ENCODE data around the gene CYS1. TPM values are rescaled to one million over a fixed set of nuclear protein-coding genes. Genes with fewer than 3 reads are reported as not detected.

CYS1 gene
- total RNA-seq, 2 experiments from 2014 or later: 0.75 TPM; not detected in 1

DNA sequence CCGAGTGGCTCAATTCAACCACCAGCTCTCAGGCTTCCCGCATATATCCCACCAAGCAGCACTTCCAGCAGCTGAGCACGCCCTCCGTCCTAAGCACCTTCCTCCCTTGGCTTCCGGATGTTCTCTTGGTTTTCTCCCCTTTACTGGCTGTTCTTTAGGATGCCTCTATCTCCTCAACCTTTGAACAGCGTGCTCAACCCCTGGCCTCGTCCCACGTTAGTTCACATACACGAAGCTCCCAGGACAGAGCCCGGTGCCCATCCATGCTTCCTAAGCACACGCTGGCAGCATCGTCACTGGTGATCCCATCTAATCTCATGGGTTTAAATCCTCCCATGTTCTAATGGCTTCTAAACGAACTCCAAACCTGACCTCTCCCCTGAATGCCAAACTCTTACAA lies 3.7 kb downstream of the CYS1 start:
- H3K27ac Mint-ChIP-seq: no peak overlapping the region
- DNase-seq (no peak), ATAC-seq (no peak)
- no peaks in the 10 kb centered on the region for H3K9me3 Mint-ChIP-seq (ENCODE audit: low read depth)
- no peak overlapping the region for H3K4me3 Mint-ChIP-seq
- peaks cover 71% of the 10 kb centered on the region for H3K27me3 Mint-ChIP-seq
- CTCF ChIA-PET: interaction anchor here (1.0 to 4.5 kb wide), 4 partner anchors 15 to 228 kb away, joined by 3 to 29 read pairs (median 8); no protein-coding TSS in a partner anchor
- peaks cover 25% of the 10 kb centered on the region for H3K4me1 Mint-ChIP-seq
- no peaks in the 10 kb centered on the region for H3K36me3 Mint-ChIP-seq

DNA sequence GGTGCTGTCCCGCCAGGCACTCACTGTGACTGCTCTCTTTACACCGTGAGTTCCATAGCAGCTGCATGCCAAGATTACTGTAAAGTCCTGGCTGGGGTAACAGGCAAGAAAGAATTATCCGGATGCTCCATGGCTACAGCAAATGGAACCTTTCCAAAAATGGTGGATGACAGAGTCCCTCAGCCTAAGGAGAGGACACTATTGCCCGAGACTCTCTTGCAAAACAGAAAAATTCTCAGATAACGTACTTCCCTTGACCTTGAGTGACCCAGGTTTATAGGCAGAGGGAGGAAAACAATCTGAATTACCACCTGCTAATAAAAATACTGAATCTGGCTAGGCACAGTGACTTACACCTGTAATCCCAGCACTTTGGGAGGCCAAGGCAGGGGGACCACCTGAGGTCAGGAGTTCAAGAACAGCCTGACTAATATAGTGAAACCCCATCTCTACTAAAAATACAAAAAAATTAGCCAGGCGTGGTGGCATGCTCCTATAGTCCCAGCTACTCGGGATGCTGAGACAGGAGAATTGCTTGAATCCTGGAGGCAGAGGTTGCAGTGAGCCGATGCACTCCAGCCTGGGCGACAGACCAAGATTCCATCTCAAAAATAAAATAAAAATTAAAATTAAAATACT lies 4.5 kb downstream of the CYS1 start:
- Mint-ChIP-seq H3K36me3 (no peaks in the 10 kb centered on the region), H3K4me3 (no peak overlapping the region), H3K27ac (no peak overlapping the region), H3K4me1 (peaks cover 19% of the 10 kb centered on the region), H3K9me3 (ENCODE audit: low read depth) (no peaks in the 10 kb centered on the region), H3K27me3 (peaks cover 66% of the 10 kb centered on the region)
- CTCF ChIA-PET: interaction anchor here (1.0 to 9.4 kb wide), 10 partner anchors 10 to 358 kb away, joined by 3 to 117 read pairs (median 18); partner anchors contain the start of genes KLF11 and RRM2
- no peak for DNase-seq
- no peak for ATAC-seq

DNA sequence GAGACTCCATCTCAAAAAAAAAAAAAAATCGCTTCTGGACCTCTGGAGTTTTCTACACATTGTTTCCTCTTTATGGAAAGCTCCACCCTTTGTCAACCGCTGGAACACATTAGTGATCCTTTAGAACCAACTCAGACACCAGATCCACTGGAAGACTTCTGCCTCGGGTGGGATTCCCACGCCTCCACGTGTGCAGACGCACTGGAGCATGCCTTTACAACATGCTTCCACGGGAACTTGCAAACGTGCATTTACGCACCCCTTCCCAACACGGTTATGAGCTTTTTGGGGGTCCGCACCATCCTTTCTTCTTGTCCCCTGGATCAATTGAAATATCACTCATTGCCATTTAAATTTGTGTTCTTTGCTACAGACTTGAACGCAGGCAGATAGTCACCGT lies 5.1 kb downstream of the CYS1 start:
- CTCF ChIA-PET: interaction anchor here (0.7 to 9.4 kb wide), 10 partner anchors 9 to 359 kb away, joined by 3 to 117 read pairs (median 14); partner anchors contain the start of genes KLF11 and RRM2
- ATAC-seq: no peak
- no peak for DNase-seq
- Mint-ChIP-seq H3K4me3 (no peak overlapping the region), H3K4me1 (peaks cover 19% of the 10 kb centered on the region), H3K27me3 (peaks cover 66% of the 10 kb centered on the region), H3K9me3 (ENCODE audit: low read depth) (no peaks in the 10 kb centered on the region), H3K36me3 (no peaks in the 10 kb centered on the region), H3K27ac (no peak overlapping the region)

DNA sequence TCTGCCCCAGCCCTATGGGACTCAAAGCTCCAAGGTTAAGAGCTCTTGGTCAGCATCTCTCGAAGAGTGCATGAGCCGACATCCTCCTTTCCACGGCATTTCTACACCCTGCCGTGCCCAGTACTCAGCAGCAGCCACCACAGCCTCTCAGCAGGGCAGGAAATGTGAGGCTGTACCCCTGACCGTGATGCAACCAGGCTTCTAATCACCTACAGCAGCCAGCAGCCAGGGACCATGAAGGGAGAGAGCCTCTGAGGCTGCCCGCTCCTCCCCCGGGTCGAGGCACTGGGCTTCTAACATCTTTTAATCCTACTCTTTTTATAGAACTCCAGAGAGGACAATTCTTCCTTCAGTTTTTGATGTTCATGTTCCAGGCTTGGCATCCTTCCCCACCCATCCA lies 6.5 kb downstream of the CYS1 start:
- Mint-ChIP-seq H3K27me3 (peaks cover 60% of the 10 kb centered on the region), H3K4me3 (no peak overlapping the region), H3K4me1 (peaks cover 16% of the 10 kb centered on the region), H3K9me3 (ENCODE audit: low read depth) (no peaks in the 10 kb centered on the region), H3K36me3 (no peaks in the 10 kb centered on the region), H3K27ac (no peak overlapping the region)
- CTCF ChIA-PET: interaction anchor here (0.8 to 9.4 kb wide), 17 partner anchors 9 to 373 kb away, joined by 3 to 117 read pairs (median 20); no protein-coding TSS in a partner anchor
- DNase-seq (no peak), ATAC-seq (no peak)

DNA sequence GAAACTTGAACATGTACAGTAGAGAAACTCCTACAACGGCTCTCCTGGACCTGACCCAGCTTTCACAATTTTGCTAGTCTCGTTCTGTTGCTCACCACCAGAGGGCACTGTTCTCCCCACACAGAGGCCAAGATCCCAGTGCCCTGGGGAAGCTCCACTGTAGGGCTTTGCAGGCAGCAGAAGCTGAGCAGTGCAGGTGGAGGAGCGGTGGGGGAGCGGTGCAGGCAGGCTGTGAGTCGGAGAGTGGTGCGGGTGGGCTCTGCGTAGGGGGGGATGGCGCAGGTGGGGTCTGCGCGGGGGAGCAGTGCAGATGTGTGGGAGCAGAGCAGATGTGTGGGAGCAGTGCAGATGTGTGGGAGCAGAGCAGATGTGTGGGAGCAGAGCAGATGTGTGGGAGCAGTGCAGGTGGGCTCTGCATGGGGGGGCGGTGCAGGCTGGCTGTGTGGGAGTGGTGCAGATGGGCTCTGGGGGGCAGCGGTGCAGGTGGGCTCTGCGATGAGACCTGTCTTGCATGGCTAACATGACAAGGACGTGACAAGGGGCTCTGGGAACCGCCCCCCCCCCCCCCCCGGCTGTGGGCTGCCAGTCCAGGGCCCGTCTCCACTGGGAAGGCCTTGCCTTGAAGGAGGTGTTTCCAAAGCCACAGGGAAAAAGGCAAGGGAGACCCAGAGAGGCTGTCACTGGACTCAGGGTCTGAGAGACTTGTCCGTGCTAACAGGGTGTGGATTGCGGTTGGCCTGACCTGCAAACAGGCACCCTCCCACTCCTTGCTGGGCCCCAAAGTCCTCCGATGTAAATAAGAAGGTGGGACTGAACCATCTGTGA lies 7.3 kb downstream of the CYS1 start:
- peaks cover 51% of the 10 kb centered on the region for H3K27me3 Mint-ChIP-seq
- no peak overlapping the region for H3K27ac Mint-ChIP-seq
- peaks cover 16% of the 10 kb centered on the region for H3K4me1 Mint-ChIP-seq
- H3K36me3 Mint-ChIP-seq: no peaks in the 10 kb centered on the region
- ATAC-seq (peak; percentile 95), DNase-seq (peak; percentile 86)
- peaks cover 2% of the 10 kb centered on the region for H3K9me3 Mint-ChIP-seq (ENCODE audit: low read depth)
- CTCF ChIA-PET: interaction anchor here (0.5 to 9.4 kb wide), 42 partner anchors 9 to 595 kb away, joined by 3 to 117 read pairs (median 4); partner anchors contain the start of genes KLF11 and TAF1B
- H3K4me3 Mint-ChIP-seq: no peak overlapping the region

DNA sequence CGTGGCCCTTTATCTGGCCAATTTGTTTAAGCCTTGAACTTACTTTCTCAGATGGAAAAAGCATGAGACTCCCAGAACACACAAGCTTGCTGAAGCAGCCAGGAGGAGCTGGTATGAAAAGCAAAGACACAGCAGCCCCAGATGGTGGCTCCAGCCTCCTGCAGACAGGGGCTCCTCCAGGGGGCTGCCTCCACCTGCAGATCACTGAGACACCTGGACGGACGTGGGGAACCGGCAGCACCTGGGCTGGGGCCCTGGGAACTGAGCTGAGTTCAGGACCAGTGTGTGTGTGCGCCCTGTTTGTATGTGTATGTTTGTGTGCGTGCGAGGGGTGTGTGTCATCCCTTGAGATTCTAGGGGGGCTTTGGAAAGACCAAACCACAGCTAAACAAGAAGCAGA lies 8.6 kb downstream of the CYS1 start:
- Mint-ChIP-seq H3K36me3 (no peaks in the 10 kb centered on the region), H3K27me3 (peaks cover 41% of the 10 kb centered on the region), H3K4me3 (no peak overlapping the region), H3K4me1 (peaks cover 16% of the 10 kb centered on the region), H3K27ac (no peak overlapping the region), H3K9me3 (ENCODE audit: low read depth) (peaks cover 4% of the 10 kb centered on the region)
- ATAC-seq (no peak), DNase-seq (no peak)
- CTCF ChIA-PET: interaction anchor here (1.0 to 9.4 kb wide), 22 partner anchors 11 to 596 kb away, joined by 3 to 117 read pairs (median 10); no protein-coding TSS in a partner anchor

DNA sequence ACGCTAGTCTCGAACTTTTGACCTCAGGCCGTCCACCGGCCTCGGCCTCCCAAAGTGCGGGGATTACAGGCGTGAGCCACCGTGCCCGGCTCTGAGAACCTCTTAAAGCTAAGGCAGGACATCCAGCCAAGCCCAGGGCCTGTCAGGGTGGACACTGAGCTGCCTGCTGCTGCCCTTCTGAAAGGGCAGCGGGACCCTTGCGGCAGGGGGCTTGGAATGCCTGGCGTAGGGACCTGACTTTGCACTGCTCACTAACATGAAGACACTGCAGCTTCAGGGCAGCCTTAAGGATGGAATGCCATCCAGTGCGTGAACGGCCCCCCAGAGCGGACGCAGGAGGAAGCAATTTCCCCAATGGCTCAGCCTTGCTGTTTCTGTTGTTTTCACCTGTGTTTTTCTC lies 9.0 kb downstream of the CYS1 start:
- DNase-seq: no peak
- no peak overlapping the region for H3K27ac Mint-ChIP-seq
- no peaks in the 10 kb centered on the region for H3K36me3 Mint-ChIP-seq
- ATAC-seq: no peak
- CTCF ChIA-PET: interaction anchor here (1.1 to 9.4 kb wide), 14 partner anchors 11 to 363 kb away, joined by 3 to 117 read pairs (median 26); no protein-coding TSS in a partner anchor
- H3K4me3 Mint-ChIP-seq: no peak overlapping the region
- peaks cover 16% of the 10 kb centered on the region for H3K4me1 Mint-ChIP-seq
- peaks cover 39% of the 10 kb centered on the region for H3K27me3 Mint-ChIP-seq
- peaks cover 4% of the 10 kb centered on the region for H3K9me3 Mint-ChIP-seq (ENCODE audit: low read depth)

DNA sequence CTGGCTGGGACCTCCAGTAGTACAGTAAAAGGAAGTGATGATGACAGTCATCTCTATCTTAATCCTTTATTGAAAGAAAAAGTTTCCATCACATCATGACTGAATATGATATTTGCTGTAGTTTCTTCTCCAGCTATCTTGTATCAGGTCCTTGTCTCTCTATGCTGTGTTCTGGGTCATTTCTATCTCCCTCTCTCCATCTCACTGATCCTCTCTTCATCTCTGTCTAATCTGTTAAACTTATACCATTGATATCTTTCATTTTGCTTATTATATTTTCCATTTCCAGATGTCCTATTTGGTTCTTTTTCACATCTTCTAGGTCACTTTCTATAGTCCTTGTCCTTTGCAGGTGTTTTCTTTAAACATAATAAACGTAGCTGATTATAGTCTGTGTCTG lies 12.3 kb downstream of the CYS1 start:
- peaks cover 16% of the 10 kb centered on the region for H3K27me3 Mint-ChIP-seq
- H3K4me3 Mint-ChIP-seq: no peak overlapping the region
- H3K9me3 Mint-ChIP-seq (ENCODE audit: low read depth): peaks cover 4% of the 10 kb centered on the region
- no peaks in the 10 kb centered on the region for H3K36me3 Mint-ChIP-seq
- ATAC-seq: no peak
- CTCF ChIA-PET: interaction anchor here (0.8 to 9.4 kb wide), 8 partner anchors 20 to 367 kb away, joined by 3 to 117 read pairs (median 6); no protein-coding TSS in a partner anchor
- DNase-seq: no peak
- no peak overlapping the region for H3K27ac Mint-ChIP-seq
- peaks cover 5% of the 10 kb centered on the region for H3K4me1 Mint-ChIP-seq

DNA sequence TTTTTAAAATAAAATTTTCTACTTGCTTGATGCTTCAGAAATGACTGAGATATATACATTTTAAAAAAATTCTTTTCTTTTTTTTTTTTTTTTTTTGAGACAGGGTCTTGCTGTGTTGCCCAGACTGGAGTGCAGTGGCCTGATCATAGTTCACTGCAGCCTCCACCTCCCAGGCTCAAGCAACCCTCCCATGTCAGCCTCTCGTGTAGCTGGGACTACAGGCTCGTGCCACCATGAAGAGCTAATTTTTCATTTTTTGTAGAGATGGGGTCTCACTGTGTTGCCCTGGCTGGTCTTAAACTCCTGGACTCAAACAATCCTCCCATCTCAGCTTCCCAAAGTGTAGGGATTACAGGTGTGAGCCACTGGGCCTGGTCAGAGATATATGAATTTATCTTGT lies 12.9 kb downstream of the CYS1 start:
- Mint-ChIP-seq H3K36me3 (no peaks in the 10 kb centered on the region), H3K4me1 (no peaks in the 10 kb centered on the region), H3K4me3 (no peak overlapping the region), H3K27ac (no peak overlapping the region), H3K9me3 (ENCODE audit: low read depth) (peaks cover 4% of the 10 kb centered on the region), H3K27me3 (peaks cover 13% of the 10 kb centered on the region)
- ATAC-seq: no peak
- DNase-seq: no peak
- CTCF ChIA-PET: interaction anchor here (1.2 to 9.4 kb wide), 6 partner anchors 19 to 368 kb away, joined by 3 to 117 read pairs (median 12); no protein-coding TSS in a partner anchor

DNA sequence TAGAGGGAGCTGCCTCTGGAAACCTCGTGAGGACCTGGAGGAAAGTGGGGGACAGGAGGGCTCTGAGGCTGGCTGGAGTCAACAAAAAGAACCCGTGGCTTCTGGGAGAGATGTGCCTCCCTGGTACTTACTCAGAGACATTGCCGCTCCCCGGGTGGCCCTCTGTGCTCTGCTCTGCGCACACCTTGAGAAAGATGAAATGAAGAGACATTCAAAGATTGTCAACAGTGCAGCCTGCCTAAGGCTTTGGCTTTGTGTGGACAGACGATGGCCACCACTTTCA lies 14.5 kb downstream of the CYS1 start:
- H3K4me1 Mint-ChIP-seq: no peaks in the 10 kb centered on the region
- CTCF ChIA-PET: interaction anchor here (0.9 to 2.0 kb wide), 4 partner anchors 9 to 252 kb away, joined by 3 to 6 read pairs (median 4); no protein-coding TSS in a partner anchor
- H3K27me3 Mint-ChIP-seq: peaks cover 8% of the 10 kb centered on the region
- no peak overlapping the region for H3K27ac Mint-ChIP-seq
- ATAC-seq (no peak), DNase-seq (no peak)
- peaks cover 4% of the 10 kb centered on the region for H3K9me3 Mint-ChIP-seq (ENCODE audit: low read depth)
- no peaks in the 10 kb centered on the region for H3K36me3 Mint-ChIP-seq
- H3K4me3 Mint-ChIP-seq: no peak overlapping the region

DNA sequence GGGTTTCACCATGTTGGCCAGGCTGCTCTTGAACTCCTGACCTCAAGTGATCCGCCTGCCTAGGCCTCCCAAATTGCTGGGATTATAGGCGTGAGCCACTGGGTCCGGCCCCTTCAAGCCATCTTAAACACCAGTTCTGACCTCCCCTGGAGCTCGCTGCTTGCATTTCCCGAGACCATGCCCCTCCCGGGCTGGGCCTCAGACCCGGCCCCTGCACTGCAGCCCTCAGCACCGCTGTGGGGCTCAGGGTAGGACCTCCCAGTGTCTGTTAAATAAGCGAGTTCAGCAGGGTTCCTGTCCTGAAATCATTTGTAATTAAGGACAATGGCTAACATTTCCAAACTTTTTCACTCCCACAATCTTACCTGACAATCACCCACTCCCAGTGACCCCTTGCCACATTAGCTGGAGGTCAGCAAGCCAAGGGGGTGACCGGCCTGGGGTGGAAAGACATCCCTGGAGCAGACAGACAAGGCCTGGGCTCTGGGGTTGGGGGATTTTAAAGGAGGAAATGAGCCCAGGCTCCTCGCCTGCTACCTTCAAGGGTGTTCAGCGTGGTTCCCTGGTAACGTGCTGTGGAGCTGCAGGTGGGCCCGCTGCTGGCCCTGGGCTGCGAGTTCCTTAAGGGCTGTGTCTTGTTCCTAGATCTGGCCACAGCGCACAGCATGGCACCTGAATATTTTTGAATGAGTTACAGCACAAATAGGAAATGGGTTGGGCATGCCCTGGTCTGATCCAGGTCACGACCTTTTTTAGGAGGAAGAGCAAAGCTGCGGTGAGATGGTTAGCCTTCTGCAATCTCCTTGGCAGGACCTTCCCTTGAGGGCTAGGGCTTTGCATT lies 15.1 kb downstream of the CYS1 start:
- H3K4me1 Mint-ChIP-seq: no peaks in the 10 kb centered on the region
- H3K27me3 Mint-ChIP-seq: peaks cover 8% of the 10 kb centered on the region
- ATAC-seq: no peak
- peaks cover 4% of the 10 kb centered on the region for H3K9me3 Mint-ChIP-seq (ENCODE audit: low read depth)
- H3K36me3 Mint-ChIP-seq: no peaks in the 10 kb centered on the region
- no peak overlapping the region for H3K4me3 Mint-ChIP-seq
- no peak for DNase-seq
- no peak overlapping the region for H3K27ac Mint-ChIP-seq
- CTCF ChIA-PET: interaction anchor here (0.9 to 9.1 kb wide), 5 partner anchors 7 to 81 kb away, joined by 3 to 51 read pairs (median 4); no protein-coding TSS in a partner anchor

DNA sequence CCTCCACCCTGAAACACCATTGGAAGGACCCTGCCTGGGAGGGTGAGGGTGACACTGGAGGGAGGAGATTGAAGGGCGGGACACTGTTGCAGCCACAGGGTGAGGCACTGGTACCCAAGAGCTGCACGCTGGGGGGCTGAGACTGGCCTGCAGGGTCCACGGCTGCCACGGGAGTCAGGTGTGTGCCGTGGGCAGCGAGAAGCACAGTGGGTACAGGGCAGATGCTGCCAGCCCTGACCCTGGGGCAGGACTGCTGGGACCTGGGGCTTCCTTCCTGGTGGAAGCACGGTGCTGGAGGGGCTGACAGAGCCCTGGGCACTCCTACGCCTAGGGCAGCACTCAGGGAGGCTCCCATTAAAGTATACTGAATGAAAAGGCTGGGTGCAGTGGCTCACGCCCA lies 16.6 kb downstream of the CYS1 start:
- no peak for DNase-seq
- Mint-ChIP-seq H3K36me3 (no peaks in the 10 kb centered on the region), H3K9me3 (ENCODE audit: low read depth) (peaks cover 4% of the 10 kb centered on the region), H3K27ac (no peak overlapping the region), H3K27me3 (peaks cover 8% of the 10 kb centered on the region), H3K4me1 (no peaks in the 10 kb centered on the region), H3K4me3 (no peak overlapping the region)
- CTCF ChIA-PET: interaction anchor here (9.1 kb wide), 1 partner anchor 9 kb away, joined by 51 read pairs; no protein-coding TSS in a partner anchor
- ATAC-seq: no peak
